HepG2 (cell line): ENCODE results near the gene DCP2. TPM values are rescaled to one million over a fixed set of nuclear protein-coding genes. Genes with fewer than 3 reads are reported as not detected.

Experiments
- RAD21 ChIP-seq: fragments of 450-650 bp; formaldehyde crosslinking; IDR thresholded peaks from 2 replicates; pipeline ENCODE4 v1.5.0; 2020; ENCODE audit warnings: mild to moderate bottlenecking
- SETDB1 ChIP-seq: sonication (generic); formaldehyde crosslinking; IDR thresholded peaks from 2 replicates; pipeline ENCODE4 v1.5.1; 2020; ENCODE audit warnings: missing genetic modification reagents, mild to moderate bottlenecking, borderline replicate concordance
- SRSF4 ChIP-seq: fragments of 200-400 bp; formaldehyde crosslinking; IDR thresholded peaks from one replicate; pipeline ENCODE4 v1.6.1; 2018; ENCODE audit warnings: mild to moderate bottlenecking, low read depth, low read length, moderate library complexity; ENCODE audit not compliant: poor library complexity, severe bottlenecking
- STAG1 ChIP-seq: sonication (generic); formaldehyde crosslinking; IDR thresholded peaks from 2 replicates; pipeline ENCODE4 v1.4.0; 2020; ENCODE audit warnings: missing genetic modification reagents
- TBP ChIP-seq: sonication (generic); formaldehyde crosslinking; IDR thresholded peaks from 2 replicates; pipeline ENCODE4 v1.5.0; 2020; ENCODE audit warnings: missing genetic modification reagents
- TFE3 ChIP-seq: IDR thresholded peaks from 2 replicates; pipeline ENCODE4 v1.6.1; 2016
- ZBTB38 ChIP-seq: sonication (generic); formaldehyde crosslinking; IDR thresholded peaks from 2 replicates; pipeline ENCODE4 v1.5.1; 2020; ENCODE audit warnings: mild to moderate bottlenecking, missing genetic modification reagents
- ZFP37 ChIP-seq: sonication (generic); formaldehyde crosslinking; IDR thresholded peaks from 2 replicates; pipeline ENCODE4 v1.4.0; 2020; ENCODE audit warnings: missing genetic modification reagents, borderline replicate concordance
- ZNF20 ChIP-seq: sonication (generic); formaldehyde crosslinking; IDR thresholded peaks from 2 replicates; pipeline ENCODE4 v1.4.0; 2020; ENCODE audit warnings: mild to moderate bottlenecking, moderate library complexity, missing genetic modification reagents
- ZNF276 ChIP-seq: sonication (generic); formaldehyde crosslinking; IDR thresholded peaks from 2 replicates; pipeline ENCODE4 v1.4.0; 2020; ENCODE audit warnings: mild to moderate bottlenecking, low read depth, missing genetic modification reagents
- ZNF687 ChIP-seq: sonication (generic); formaldehyde crosslinking; IDR thresholded peaks from 2 replicates; pipeline ENCODE4 v1.5.1; 2020; ENCODE audit warnings: mild to moderate bottlenecking, missing genetic modification reagents, moderate library complexity
- ZNF737 ChIP-seq: sonication (generic); formaldehyde crosslinking; IDR thresholded peaks from 2 replicates; pipeline ENCODE4 v1.5.0; 2020; ENCODE audit warnings: missing genetic modification reagents, mild to moderate bottlenecking, borderline replicate concordance
- polyA plus RNA-seq, 8 experiments: library from polyadenylated mRNA; depleted of rRNA in 3 of 8; stranded (reverse) in 7 of 8; unstranded in 1 of 8; fragments of >200 nt; fragmentation: Illumina TruSeq in 4 of 8; extraction: Trizol in 4 of 8; gene quantifications; 2 replicates each; pipeline versions ENCODE4 v1.2.1 to v1.2.3, GENCODE V29; 2011 to 2016; ENCODE audit warnings: low read depth in 4 of 8, missing spikeins in 1 of 8, mixed read lengths in 1 of 8; ENCODE audit not compliant: insufficient read depth in 1 of 8
- total RNA-seq, 5 experiments: library from RNA; depleted of rRNA; stranded (reverse); fragments of >200 nt; fragmentation: Illumina TruSeq; extraction: Trizol; gene quantifications; 2 replicates each; pipeline ENCODE4 v1.2.3, GENCODE V29; 2016; ENCODE audit warnings: low read depth in 1 of 5
- TF ChIP-seq, protein P1 (sequence below): IDR thresholded peaks from 2 replicates; pipeline ENCODE4 v1.6.1; 2016; ENCODE audit warnings: low read depth, borderline replicate concordance
- TF ChIP-seq, protein P2 (sequence below): sonication (generic); formaldehyde crosslinking; IDR thresholded peaks from 2 replicates; pipeline ENCODE4 v1.5.0; 2020; ENCODE audit warnings: mild to moderate bottlenecking, missing genetic modification reagents, moderate library complexity

The DCP2 gene
- total and polyA plus RNA-seq, 2 of the 13 experiments (the other 11 are each of a cell fraction or from before 2014, with no cell fraction given): 16.2 to 63.4 TPM

DNA sequence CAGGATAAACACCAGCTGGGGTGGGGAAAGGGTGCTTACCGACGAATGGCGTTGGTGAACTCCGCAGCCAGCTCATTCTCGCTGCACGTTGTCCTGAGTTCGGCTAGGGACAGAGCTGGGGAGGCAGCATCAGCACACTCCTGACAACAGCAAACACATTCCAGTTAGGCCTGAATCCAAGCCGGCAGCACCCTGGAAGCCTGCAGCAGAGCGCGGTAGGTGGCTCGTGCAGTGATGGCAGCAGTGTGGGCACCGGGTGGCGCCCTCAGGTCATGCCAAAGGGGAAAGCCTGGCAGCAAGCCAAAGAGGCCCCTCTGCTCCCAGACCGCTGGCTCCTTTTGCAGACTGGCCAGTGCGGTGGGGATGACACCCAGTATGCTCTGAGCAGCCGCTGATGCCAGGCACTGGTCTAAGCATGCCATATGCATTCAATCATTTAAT lies 66.9 kb downstream of the DCP2 start (continued):
- TF ChIP-seq ZNF687 (CRISPR knock-in tag) (peak; percentile 38), ZNF20 (CRISPR knock-in tag) (no peak), RAD21 (peak; percentile 63; the same call in 1 of the 2 replicates), TBP (CRISPR knock-in tag) (no peak), ZNF276 (CRISPR knock-in tag) (no peak), ZFP37 (no peak), ZBTB38 (CRISPR knock-in tag) (peak; percentile 65; the same call in 1 of the 2 replicates), TFE3 (no peak), STAG1 (CRISPR knock-in tag) (peak; percentile 82), SRSF4 (no peak), SETDB1 (CRISPR knock-in tag) (no peak), ZNF737 (CRISPR knock-in tag) (no peak)
- TF ChIP-seq, protein P1, sequence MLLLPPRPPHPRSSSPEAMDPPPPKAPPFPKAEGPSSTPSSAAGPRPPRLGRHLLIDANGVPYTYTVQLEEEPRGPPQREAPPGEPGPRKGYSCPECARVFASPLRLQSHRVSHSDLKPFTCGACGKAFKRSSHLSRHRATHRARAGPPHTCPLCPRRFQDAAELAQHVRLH: no peak
- TF ChIP-seq, protein P2, sequence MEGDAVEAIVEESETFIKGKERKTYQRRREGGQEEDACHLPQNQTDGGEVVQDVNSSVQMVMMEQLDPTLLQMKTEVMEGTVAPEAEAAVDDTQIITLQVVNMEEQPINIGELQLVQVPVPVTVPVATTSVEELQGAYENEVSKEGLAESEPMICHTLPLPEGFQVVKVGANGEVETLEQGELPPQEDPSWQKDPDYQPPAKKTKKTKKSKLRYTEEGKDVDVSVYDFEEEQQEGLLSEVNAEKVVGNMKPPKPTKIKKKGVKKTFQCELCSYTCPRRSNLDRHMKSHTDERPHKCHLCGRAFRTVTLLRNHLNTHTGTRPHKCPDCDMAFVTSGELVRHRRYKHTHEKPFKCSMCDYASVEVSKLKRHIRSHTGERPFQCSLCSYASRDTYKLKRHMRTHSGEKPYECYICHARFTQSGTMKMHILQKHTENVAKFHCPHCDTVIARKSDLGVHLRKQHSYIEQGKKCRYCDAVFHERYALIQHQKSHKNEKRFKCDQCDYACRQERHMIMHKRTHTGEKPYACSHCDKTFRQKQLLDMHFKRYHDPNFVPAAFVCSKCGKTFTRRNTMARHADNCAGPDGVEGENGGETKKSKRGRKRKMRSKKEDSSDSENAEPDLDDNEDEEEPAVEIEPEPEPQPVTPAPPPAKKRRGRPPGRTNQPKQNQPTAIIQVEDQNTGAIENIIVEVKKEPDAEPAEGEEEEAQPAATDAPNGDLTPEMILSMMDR (CRISPR knock-in tag): peak; percentile 77
